Peyer's patch (tissue), 4 donors: ENCODE data around the gene LSM3.

ENCODE experiments used
- CTCF ChIP-seq, 6 experiments: fragments of 450-650 bp in 4 of 6; fragments of 200-600 bp in 2 of 6; sonication (generic) in 1 of 6; IDR thresholded peaks; one replicate each; pipeline ENCODE4 v1.5.1; 2017 to 2019; ENCODE audit warnings: antibody characterized with exemption in 6 of 6, mild to moderate bottlenecking in 3 of 6, moderate library complexity in 1 of 6
- POLR2A ChIP-seq, 2 donors: fragments of 450-650 bp; IDR thresholded peaks; one replicate each; pipeline ENCODE4 v1.5.1; 2017; ENCODE audit warnings: antibody characterized with exemption in 2 of 2, mild to moderate bottlenecking in 2 of 2, moderate library complexity in 2 of 2

- TF ChIP-seq POLR2A (IDR thresholded peaks at IDR 0.05) (no peak), CTCF (IDR thresholded peaks at IDR 0.05) (no peak)
Observed at GRCh38 chr3:14130230-14130629, 48.4 kb upstream of the LSM3 start.
